ENCODE data around the gene GABARAP.

The GABARAP gene

DNA sequence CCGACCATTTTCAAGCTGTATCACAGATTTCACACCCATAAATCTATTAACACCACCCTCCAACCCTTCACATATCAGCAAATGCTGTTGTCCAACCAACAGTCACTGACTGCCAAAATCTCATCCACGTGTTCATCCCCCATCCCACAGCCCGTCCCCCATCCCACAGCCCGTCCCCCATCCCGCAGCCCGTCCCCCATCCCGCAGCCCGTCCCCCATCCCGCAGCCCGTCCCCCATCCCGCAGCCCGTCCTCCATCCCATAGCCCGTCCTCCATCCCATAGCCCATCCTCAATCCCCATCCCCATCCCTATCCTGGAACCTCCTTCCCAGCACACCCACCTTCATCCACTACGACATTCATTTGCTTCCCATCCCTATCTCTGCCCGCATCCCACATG is 36.7 kb downstream of the GABARAP start:
- no peak for DNase-seq (ENCODE audit: low spot score)

DNA sequence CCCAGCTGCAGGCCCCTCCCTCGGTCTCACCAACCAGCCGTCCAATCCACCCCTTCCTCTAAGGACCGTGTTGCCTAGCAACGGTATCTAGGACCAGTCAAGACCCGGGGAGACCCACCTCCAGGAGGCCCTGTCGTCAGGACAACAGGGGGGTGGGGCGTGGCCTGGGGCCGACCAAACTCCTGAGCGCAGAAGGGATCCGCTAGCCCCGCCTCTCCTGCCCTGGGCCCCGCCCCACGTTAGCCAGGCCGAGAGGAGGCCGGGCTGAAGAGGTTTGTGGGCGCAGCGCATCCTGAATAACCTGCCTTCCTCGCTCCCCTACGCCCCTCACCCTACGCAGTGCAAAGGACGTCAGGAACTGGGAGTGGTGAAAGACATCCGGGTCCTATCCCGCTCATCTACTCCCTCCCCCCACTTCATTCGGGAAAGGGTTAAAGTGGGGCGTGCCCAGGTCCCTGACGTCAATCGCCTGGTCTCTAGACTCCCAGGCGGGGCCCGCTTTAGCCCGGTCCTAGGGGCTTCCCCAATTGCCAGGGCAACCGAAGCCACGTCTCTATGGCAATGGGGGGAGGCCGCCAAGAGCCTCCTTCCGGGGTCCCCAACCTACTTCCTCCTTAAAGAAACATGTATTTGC is 37.3 kb downstream of the GABARAP start:
- DNase-seq (ENCODE audit: low spot score): peak; percentile 92

DNA sequence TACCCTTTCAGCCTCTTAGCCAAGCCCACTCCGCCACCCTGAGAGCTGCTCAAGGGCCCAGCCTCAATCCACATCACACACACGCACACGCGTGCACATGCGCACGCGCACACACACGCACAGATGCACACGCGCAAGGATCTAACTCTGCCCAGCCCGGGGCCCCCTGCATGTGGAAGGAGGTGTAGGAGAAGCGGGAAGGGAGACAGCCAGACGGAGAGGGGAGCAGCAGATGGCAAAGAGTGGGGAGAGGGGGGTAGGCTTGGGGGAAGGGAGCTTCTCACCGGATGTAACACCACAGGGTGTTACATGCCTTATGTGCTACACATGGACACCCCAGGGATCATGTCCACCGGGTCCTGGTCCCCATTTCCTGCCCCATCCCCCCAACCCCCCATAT is 37.9 kb downstream of the GABARAP start:
- DNase-seq (ENCODE audit: low spot score): no peak

DNA sequence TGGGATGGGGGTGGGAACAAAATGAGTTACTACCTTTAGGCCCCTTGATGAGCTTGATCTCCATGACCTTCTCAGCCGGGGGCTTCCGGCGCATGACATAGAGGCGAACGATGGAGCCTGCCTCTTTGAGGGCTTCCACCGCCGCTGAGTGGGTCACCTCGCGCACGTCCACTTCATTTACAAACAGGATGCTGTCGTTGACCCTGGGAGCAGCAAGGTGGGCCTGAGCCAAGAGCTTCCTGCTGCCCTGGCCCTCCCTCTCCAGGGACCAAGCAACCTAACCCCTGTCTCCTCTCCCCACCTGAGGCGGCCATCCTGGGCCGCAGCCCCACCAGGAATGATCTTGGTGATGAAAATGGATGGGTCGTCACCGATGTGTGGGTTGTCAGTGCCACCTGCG is 38.9 kb downstream of the GABARAP start:
- DNase-seq (ENCODE audit: low spot score): no peak

DNA sequence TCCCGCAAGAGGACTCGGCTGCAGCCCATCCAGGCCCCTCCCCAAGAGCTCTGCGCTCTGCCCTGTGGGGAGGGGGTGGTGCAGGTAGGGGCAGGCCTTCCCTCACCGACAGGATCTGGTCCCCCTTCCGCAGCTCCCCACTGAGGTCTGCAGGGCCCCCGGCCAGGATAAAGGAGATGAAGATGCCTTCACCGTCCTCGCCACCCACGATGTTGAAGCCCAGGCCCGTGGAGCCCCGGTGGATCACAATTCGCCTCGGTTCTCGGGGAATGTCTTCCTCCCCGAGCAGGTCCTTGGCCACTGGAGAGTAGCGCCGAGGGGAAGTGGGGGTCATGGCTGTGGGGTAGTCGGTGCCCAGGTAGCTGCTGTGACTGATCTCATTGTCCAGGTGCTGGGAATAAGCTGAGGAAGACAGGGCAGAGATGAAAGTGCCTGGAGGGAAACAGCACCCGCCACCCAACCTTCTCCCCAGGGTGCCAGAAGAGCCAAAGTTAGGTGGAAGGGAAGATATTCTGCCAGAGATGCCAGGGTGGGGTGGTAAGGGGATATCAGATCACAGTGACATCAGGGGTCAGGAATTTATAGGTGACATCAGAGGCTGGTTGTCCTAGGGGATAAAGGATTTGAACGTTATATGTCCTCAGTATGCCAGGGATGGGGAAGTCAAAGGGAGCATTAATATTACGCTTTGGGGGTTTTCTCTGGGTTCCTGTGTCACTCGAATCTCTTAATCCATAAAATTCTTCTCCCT is 45.4 kb downstream of the GABARAP start:
- DNase-seq (ENCODE audit: low spot score): no peak

DNA sequence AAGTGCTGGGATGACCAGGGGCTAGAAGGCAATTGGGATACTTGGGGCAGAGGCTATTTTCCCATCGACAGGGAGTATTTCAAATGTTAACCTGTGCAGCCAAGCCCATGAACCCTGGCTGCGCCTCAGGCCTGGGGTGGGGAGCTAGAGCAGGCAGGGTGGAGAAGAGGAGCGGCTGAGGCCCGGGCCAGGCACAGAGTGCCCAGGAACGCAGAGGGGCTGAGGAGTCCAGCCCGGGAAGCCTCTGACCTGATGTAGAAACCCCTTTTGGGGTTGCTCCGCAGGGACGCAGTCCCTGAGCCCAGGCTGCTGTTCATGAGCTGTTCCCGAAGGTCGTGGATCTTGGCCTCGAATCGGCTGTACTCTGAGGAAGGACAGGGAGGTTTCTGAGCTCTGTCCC is 46.3 kb downstream of the GABARAP start:
- DNase-seq (ENCODE audit: low spot score): no peak

DNA sequence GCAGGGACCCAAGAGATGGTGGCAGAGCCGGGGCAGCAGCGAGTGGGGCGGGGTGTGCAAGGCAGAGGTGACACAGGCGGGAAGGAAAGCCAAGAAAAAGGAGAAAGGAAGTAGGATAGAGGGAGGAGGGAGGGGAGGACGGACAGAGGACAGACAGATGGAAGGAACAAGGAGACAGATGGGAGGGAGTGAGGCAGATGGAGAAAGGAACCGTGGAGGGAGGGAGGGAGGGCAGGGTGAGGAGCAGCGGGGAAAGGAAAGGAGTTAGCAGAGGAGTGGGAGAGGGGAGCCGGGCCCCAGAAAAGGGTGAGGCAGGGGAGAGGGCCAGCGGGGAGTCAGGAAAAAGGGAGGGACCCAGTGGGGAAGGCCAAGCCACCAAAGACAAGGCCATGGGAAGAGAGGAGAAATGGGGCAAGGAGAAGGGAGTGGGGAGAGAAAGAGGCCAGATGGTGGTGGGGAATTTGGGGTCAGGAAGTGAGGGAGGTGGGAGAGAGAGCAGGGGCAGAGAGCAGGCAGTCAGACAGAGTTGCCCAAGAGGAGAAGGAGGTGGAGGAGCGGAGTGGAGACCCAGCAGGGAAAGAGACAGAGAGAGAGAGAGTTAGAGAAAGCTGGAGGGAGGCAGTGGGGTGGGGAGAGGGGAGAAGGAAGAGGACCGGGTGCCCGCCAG is 49.8 kb downstream of the GABARAP start:
- no peak for DNase-seq (ENCODE audit: low spot score)

DNA sequence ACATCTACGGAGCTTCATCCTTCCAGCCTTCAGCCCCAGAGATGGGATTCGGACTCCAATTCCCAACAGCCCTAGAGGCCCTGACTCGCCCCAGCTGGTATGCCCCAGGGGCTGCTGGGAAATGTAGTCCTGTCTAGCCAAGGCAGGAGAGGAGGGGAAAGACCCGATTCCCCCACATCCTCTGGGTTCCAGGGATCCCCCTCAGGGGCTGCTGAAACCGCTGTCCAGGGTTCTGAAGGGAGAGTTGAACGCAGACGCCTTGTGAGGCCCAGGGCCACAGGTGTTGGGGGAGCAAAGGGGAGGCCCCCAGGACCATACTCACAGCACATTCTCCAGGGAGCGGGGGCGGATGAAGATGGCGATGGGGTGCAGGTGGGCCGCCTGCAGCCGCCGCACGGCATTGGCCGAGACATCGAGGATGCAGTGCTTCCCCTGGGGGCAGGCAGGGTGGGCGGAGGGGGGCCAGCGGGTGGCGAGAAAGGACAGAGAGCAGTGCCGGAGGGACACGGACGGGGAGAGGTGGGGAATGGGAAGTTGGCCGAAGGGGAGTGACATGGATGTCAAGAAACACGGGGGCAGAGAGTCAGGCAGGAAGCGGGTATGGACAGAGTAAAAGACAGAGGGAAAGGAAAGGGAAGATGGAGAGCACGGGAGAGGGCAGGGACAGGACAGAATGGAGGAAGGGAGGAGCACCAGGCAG is 50.5 kb downstream of the GABARAP start:
- peak; percentile 82 for DNase-seq (ENCODE audit: low spot score)

DNA sequence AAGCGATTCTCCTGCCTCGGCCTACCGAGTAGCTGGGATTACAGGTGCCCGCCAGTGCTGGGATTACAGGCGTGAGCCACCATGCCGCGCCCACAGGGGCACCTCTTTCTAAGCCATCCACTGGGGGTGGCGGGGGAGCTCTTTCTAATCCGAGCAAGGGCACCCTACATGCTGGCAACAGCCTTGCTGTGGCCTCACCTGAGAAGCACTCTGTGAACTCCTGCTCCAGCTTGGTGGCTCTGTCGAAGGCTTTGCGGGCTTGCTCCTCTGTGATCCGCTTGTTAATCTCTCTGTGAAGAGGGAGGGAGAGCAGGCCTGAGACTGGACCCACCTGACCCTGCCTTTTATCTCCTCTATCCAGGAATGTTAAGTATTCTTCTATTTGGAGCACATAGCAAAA is 51.2 kb downstream of the GABARAP start:
- DNase-seq (ENCODE audit: low spot score): no peak

DNA sequence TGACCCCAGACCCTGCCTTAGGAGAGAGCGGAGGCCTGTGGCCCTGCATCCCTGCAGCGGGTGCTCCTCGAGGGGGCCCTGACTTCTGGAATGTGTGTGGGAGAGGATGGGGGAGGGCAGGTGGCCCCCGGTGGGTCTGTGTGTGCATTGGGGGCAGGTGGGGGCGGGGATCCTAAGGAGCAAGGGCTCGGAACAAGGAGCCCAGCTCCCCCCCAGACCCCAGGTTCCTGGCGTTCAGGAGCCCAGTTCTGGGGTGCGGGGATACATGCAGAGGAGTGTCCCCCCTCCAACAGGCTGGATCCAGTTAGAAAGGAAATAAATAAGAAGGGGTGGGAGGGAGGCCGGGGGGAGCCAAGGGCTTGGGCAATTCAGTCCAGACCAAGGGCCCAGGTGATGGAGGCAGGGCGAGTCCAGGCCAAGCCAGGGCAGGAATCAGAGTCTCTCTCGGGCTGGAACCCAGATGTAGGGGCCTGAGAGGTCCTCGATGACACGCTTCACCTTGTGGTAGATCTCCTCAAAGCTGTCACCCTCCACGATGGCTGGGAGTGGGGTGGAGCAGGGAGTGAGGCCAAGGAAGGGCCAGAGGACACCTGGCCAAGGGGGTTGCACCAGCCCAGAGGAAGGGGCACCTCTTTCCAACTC is 51.9 kb downstream of the GABARAP start:
- DNase-seq (ENCODE audit: low spot score): no peak

All from hepatic stellate cell (primary cell).